Small intestine (tissue), 7 donors: ENCODE data around the gene LGALS16. TPM values are rescaled to one million over a fixed set of nuclear protein-coding genes. Genes with fewer than 3 reads are reported as not detected.
A peak's percentile ranks its signal among the peaks of the same experiment; 100 is the strongest.
"Not testable (repeated sequence)": the region's sequence is repeated elsewhere in the genome, so short reads cannot be mapped to it uniquely, and the experiment has no call there.

ENCODE experiments used
- DNase-seq, 2 donors: peaks; one replicate each; pipeline versions ENCODE4 v3.0.0 to v3.0.0-alpha.2; 2013
- FAIRE-seq: peaks from 2 replicates; lab custom pipeline; 2012; peaks lifted over from hg19 to GRCh38; lab: Jason Lieb, UNC
- H3K27ac ChIP-seq, 3 donors: one replicate each; pipeline ENCODE4 v1.5.1; 2013; ENCODE audit warnings: low read length in 2 of 3, mild to moderate bottlenecking in 2 of 3, control low read depth in 1 of 3, inconsistent platforms in 1 of 3, low read depth in 1 of 3, moderate library complexity in 1 of 3
- H3K27me3 ChIP-seq, 3 donors: one replicate each; pipeline ENCODE4 v1.6.1; 2013; ENCODE audit warnings: low read length in 3 of 3, inconsistent platforms in 1 of 3; ENCODE audit not compliant: control insufficient read depth in 3 of 3, insufficient read depth in 3 of 3
- H3K36me3 ChIP-seq, 3 donors: one replicate each; pipeline ENCODE4 v1.6.1; 2013; ENCODE audit warnings: low read length in 3 of 3, inconsistent platforms in 1 of 3, low read depth in 1 of 3, mild to moderate bottlenecking in 1 of 3, moderate library complexity in 1 of 3; ENCODE audit not compliant: control insufficient read depth in 3 of 3, insufficient read depth in 2 of 3
- H3K4me1 ChIP-seq, 3 donors: one replicate each; pipeline ENCODE4 v1.6.1; 2013; ENCODE audit warnings: low read length in 2 of 3, inconsistent platforms in 1 of 3, low read depth in 1 of 3, mild to moderate bottlenecking in 1 of 3, moderate library complexity in 1 of 3; ENCODE audit not compliant: control insufficient read depth in 3 of 3, insufficient read depth in 2 of 3
- H3K4me3 ChIP-seq, 3 donors: one replicate each; pipeline ENCODE4 v1.5.1; 2013; ENCODE audit warnings: low read length in 3 of 3, control low read depth in 1 of 3, inconsistent platforms in 1 of 3, low read depth in 1 of 3, mild to moderate bottlenecking in 1 of 3, moderate library complexity in 1 of 3
- H3K9me3 ChIP-seq, 2 donors: one replicate each; pipeline ENCODE4 v1.6.1; 2013; ENCODE audit warnings: low read depth in 1 of 2, low read length in 1 of 2; ENCODE audit not compliant: control insufficient read depth in 2 of 2, insufficient read depth in 1 of 2
- WGBS, 3 donors: extraction: QIAGEN DNeasy Blood & Tissue Kit; methylation state at CpG; one replicate each; pipeline ENCODE4 v1.1.7; 2013; 5-methylcytosine and 5-hydroxymethylcytosine counted together
- polyA plus RNA-seq, 4 donors: library from polyadenylated mRNA; stranded (reverse) in 3 of 4; unstranded in 1 of 4; fragments of 200-250 nt in 3 of 4; fragments of 120-200 nt in 1 of 4; gene quantifications; one replicate each; pipeline versions ENCODE4 v1.2.1 to v1.2.3, GENCODE V29; 2013
- donor health status: healthy with polysubstance abuse.
- donor health status: control.
- donor health status: control.
- donor health status: Bipolar disorder and iron deficiency.
- donor health status: healthy.

Gene LGALS16
- polyA plus RNA-seq, 4 donors = not detected

DNA sequence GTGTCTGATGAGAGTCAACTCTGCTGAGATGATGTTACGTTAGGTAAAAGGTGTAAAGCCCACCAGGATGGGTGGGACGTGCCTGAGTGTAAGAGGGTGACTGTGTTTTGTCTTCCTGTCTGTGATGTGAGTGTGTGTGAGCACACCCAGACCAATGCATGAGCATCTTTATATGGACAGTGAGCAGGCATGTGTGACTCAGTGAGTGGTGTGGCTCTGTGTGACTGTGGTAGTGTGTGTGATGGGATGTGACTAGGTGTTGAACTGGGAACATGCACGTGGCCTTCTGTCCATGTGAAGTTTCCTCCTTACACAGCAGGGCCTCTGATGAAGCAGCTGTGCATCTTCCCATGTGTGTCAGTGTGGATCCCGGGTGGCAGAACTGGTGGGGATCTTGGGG is 17.8 kb upstream of the LGALS16 start:
- 59 to 61% (median 60%) methylated on average over 4 of the region's 4 CpGs for WGBS, 3 donors
- Histone ChIP-seq H3K4me3 (no peak overlapping the region), H3K27ac (no peak overlapping the region), H3K36me3 (no peaks in the 10 kb centered on the region), H3K9me3 (no peaks in the 10 kb centered on the region), H3K4me1 (no peaks in the 10 kb centered on the region), H3K27me3 (peaks cover 0 to 4% (median 0%) of the 10 kb centered on the region in 3 donors)
- DNase-seq (no peak), FAIRE-seq (no peak)

DNA sequence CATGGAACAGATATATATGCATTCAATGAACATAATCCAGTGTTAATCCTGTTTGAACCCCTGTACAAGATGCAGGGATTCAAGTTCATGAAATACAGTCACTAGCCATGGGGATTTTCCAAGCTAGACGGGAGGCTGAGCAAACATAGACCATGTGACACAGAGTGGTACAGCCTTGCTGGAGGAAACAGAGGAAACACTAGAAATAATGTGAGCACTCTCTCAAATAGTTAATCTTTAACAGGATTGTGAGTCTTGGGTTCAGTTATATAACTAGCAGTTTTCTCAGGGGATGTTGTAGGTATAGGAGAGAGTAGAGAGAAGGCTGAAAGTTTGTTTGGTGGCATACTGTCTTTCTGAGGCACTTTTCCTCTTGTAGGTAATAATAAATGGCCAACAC is 13.9 kb upstream of the LGALS16 start:
- DNase-seq (peak in 1 of 2 donors; percentile 33), FAIRE-seq (no peak)
- 9 to 26% (median 9%) methylated on average over 1 of the region's 1 CpG for WGBS, 3 donors
- Histone ChIP-seq H3K9me3 (no peaks in the 10 kb centered on the region), H3K4me1 (no peaks in the 10 kb centered on the region), H3K36me3 (no peaks in the 10 kb centered on the region), H3K4me3 (no peak overlapping the region), H3K27ac (no peak overlapping the region), H3K27me3 (peaks cover 0 to 4% (median 0%) of the 10 kb centered on the region in 3 donors)

DNA sequence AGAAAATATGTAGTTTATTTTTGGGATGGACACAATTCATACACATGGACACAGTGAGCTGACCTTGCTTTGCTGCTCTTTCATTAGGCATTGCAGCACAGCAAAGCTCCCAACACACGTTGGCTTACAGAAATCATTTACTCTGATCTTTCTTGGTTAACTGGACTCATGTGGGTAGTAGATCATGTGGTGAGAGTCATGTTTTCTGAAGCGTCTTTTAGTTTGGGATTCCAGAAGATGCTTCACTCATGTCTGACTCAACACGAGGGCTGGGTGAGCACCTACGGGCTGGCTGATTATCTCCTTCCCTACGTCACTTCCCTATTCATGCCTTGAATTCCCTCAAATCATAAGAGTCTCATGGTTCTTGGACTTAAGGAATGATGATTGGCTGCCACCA is 12.1 kb upstream of the LGALS16 start:
- no peak for FAIRE-seq
- WGBS, 3 donors = 59 to 67% (median 63%) methylated on average over 5 of the region's 5 CpGs
- Histone ChIP-seq H3K4me3 (no peak overlapping the region), H3K27me3 (peaks cover 0 to 2% (median 0%) of the 10 kb centered on the region in 3 donors), H3K36me3 (no peaks in the 10 kb centered on the region), H3K27ac (no peak overlapping the region), H3K9me3 (no peaks in the 10 kb centered on the region), H3K4me1 (no peaks in the 10 kb centered on the region)
- DNase-seq = no peak

DNA sequence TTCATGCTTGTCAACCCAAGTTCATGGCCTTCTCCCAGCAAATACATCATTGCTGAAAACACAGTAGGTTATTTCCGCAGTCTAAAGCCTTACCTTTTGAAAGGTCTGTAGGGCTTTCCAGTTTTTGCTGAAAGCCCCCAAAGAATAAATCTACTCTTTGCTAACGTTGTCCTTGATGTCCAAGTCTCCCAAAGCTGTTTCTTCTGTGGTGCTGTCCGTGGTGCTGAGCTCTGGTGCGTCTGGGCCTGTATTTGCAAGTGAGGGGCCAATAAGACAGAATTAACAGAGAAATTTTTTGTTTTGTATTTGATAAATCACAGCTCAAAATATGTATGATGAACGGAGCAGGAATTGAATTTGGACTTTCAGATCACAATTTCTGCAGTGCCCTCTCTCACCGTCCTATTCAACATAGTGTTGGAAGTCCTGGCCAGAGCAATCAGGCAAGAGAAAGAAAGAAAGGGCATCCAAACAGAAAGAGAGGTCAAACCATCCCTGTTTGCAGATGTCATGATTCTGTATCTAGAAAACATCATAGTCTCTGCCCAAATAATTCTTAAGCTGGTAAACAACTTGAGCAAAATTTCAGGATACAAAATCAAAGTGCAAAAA is 9.8 kb upstream of the LGALS16 start:
- FAIRE-seq = no peak
- Histone ChIP-seq H3K27ac (no peak overlapping the region), H3K9me3 (no peaks in the 10 kb centered on the region), H3K4me1 (no peaks in the 10 kb centered on the region), H3K4me3 (no peak overlapping the region), H3K36me3 (no peaks in the 10 kb centered on the region), H3K27me3 (no peaks in the 10 kb centered on the region)
- peak in 1 of 2 donors; percentile 26 for DNase-seq
- 26 to 35% (median 28%) methylated on average over 6 of the region's 6 CpGs for WGBS, 3 donors

DNA sequence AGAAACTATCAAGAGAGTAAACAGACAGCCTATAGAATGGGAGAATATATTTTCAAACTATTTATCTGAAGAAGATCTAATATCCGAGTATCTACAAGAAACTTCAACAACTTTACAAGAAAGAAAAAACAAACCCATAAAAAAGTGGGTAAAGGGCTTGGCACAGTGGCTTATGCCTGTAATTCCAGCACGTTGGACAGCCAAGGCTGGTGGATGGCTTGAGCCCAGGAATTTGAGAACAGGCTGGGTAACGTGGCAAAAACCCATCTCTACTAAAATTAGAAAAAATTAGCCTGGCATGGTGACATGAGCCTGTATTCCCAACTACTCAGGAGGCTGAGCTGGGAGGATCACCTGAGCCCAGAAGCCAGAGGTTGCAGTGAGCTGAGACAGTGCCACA is 7.8 kb upstream of the LGALS16 start:
- Histone ChIP-seq H3K4me1 (no peaks in the 10 kb centered on the region), H3K36me3 (no peaks in the 10 kb centered on the region), H3K4me3 (no peak overlapping the region), H3K9me3 (no peaks in the 10 kb centered on the region), H3K27ac (no peak overlapping the region), H3K27me3 (no peaks in the 10 kb centered on the region)
- FAIRE-seq = no peak
- WGBS, 3 donors = 35 to 37% (median 35%) methylated on average over 3 of the region's 3 CpGs
- no peak for DNase-seq

DNA sequence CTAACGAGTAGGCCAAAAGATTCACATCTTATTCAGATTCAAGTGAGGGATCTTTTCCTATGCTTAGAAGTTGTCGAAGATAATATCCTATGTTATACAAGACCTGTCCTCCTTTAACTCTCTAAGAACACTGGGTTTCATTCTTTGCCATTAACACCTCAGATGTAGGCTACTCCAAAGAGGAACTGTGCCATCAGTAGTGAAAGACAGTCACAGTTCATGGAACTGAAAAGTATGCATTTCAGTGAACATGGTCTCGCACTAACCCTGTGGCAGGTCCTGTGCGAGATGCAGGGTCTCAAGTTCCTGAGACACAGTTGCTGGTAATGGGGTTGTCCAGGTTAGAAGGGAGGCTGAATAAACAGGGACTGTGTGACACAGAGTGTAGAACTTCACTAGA is 4.1 kb downstream of the LGALS16 start:
- no peak for DNase-seq
- no peaks in the 10 kb centered on the region for H3K36me3 ChIP-seq
- H3K4me1 ChIP-seq = no peaks in the 10 kb centered on the region
- no peak overlapping the region for H3K27ac ChIP-seq
- peaks cover 0 to 3% (median 2%) of the 10 kb centered on the region in 3 donors for H3K27me3 ChIP-seq
- no peak overlapping the region for H3K4me3 ChIP-seq
- WGBS, 3 donors = 71 to 82% (median 74%) methylated on average over 4 of the region's 4 CpGs
- no peak for FAIRE-seq
- H3K9me3 ChIP-seq = no peaks in the 10 kb centered on the region

DNA sequence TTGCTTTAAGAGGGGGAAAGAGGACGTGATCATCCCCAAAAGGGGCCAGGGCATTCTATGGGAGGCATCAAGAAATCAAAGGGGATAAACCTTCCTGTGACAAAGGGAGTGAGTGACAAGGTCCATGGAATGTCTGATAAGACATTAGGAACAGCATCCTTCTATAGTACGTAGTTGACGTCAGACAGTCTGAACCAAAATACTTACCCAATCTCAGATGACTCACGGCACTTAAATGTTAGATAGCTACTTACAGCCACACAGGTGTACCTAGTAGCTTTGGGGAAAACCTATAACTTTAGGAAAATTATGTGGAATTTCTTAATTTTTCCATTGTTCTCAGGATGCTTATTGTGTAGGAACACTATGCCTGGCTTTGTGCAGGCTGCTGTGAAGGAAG is 4.9 kb downstream of the LGALS16 start:
- Histone ChIP-seq H3K4me1 (no peaks in the 10 kb centered on the region), H3K4me3 (no peak overlapping the region), H3K36me3 (no peaks in the 10 kb centered on the region), H3K27me3 (peaks cover 0 to 3% (median 2%) of the 10 kb centered on the region in 3 donors), H3K9me3 (no peaks in the 10 kb centered on the region), H3K27ac (no peak overlapping the region)
- DNase-seq (no peak), FAIRE-seq (no peak)
- WGBS, 3 donors = 68 to 87% (median 76%) methylated on average over 4 of the region's 4 CpGs

DNA sequence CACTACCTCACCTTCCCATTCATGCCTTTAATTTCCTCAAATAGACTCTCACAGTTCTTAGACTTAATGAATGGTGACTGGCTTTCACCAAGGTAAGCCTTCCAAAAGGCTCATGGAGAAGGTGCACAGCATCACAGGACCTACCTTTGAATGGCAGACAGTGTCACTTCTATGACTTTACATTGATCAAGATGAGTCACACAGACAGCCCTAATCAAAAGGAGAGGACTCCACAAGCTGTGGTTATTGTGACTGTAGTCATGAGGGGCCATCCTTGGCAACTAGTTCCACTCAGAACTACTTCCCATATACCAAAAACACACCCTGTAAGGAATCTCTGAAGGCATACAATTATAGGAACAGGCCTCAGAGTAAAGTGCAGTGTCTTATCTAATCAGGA is 5.9 kb downstream of the LGALS16 start:
- FAIRE-seq = no peak
- Histone ChIP-seq H3K27me3 (peaks cover 0 to 3% (median 2%) of the 10 kb centered on the region in 3 donors), H3K4me3 (no peak overlapping the region), H3K4me1 (no peaks in the 10 kb centered on the region), H3K9me3 (no peaks in the 10 kb centered on the region), H3K27ac (no peak overlapping the region), H3K36me3 (no peaks in the 10 kb centered on the region)
- no peak for DNase-seq

DNA sequence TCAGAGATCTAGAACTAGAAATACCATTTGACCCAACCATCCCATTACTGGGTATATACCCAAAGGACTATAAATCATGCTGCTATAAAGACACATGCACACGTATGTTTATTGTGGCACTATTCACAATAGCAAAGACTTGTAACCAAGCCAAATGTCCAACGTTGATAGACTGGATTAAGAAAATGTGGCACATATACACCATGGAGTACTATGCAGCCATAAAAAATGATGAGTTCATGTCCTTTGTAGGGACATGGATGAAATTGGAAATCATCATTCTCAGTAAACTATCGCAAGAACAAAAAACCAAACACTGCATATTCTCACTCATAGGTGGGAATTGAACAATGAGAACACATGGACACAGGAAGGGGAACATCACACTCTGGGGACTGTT is 14.1 kb downstream of the LGALS16 start:
- 70 to 80% (median 75%) methylated on average over 2 of the region's 3 CpGs for WGBS, 3 donors
- not testable (repeated sequence) for H3K27ac ChIP-seq, H3K36me3 ChIP-seq, H3K27me3 ChIP-seq, H3K4me3 ChIP-seq, H3K4me1 ChIP-seq, FAIRE-seq, H3K9me3 ChIP-seq, DNase-seq
